Measurements from ENCODE around the gene PREX1.

DNA sequence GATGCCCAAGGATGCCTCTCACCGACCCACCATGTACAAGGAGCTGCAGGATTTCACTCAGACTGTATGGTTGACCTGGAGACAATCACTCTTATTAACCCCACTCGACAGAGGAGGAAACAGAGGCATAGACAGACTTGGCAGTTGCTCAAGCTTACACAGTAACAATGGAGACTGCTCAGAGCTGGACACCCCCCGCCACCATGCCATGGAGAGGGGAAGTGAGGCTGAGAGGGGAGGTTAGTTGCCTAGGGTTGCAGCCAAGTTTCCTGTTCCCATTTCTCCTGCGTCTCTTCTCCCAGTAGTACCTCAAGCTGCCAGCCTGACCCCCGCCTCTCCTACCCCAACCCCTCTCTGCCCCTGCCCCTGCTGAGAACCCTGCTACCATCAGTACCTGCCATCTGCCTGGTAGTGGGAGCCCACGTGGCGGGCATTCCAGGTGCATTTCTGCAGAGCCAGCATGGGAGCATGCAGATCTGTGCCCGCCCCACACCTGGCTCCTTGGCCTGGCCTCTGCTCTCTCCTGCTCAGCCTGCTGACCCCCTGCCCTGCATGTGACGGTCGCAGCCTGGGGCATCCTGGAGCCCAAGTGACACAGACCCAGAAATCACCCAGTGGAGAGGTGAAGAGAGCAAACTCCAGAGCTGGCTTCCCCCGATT lies 157.7 kb downstream of the PREX1 start:
- no peak for TF ChIP-seq CTCF (conservative IDR thresholded peaks at IDR 0.05 in 1 of 2, IDR thresholded peaks at IDR 0.05 in 1 of 2; ENCODE audit: low read depth in 1 of 2, low read length in 2 of 2)
- no peak for TF ChIP-seq EZH2 (IDR thresholded peaks at IDR 0.05; ENCODE audit: low read length, missing control alignments)

Measured in fibroblast of lung (primary cell).